H1 (cell line): Measurements from ENCODE around the gene CSF2RB. TPM values are rescaled to one million over a fixed set of nuclear protein-coding genes. Genes with fewer than 3 reads are reported as not detected.

ENCODE experiments used
- CTBP2 ChIP-seq: IDR thresholded peaks from 2 replicates; pipeline ENCODE4 v1.7.0; 2011; ENCODE audit warnings: borderline replicate concordance, mild to moderate bottlenecking, moderate library complexity, mixed read lengths, low read length; ENCODE audit not compliant: insufficient read depth, insufficient read length
- EZH2 ChIP-seq: fragments of 200-600 bp; sonication (generic); IDR thresholded peaks from 2 replicates; pipeline ENCODE4 v1.7.1; 2012; ENCODE audit warnings: low read depth, mild to moderate bottlenecking, moderate library complexity, low read length, inconsistent platforms; ENCODE audit not compliant: severe bottlenecking
- polyA plus RNA-seq, 7 experiments: library from polyadenylated mRNA; depleted of rRNA in 3 of 7; stranded (reverse) in 5 of 7; unstranded in 2 of 7; fragments of >200 nt in 5 of 7; fragments of 200-250 nt in 2 of 7; gene quantifications; 1 replicate in 5 of 7; 2 replicates in 1 of 7; 4 replicates in 1 of 7; pipeline versions ENCODE4 v1.2.1 to v1.2.3, GENCODE V29; 2011 to 2013; ENCODE audit warnings: missing spikeins in 2 of 7, mixed read lengths in 2 of 7
- total RNA-seq: library from RNA; stranded (reverse); fragmentation: NEBNext Ultra II Directional; extraction: Animal tissue kit (Norgen Biotek cat#: 25700); gene quantifications from 2 replicates; pipeline ENCODE4 v1.2.1, GENCODE V29; 2021

Gene CSF2RB
- total and polyA plus RNA-seq, 2 of the 8 experiments (the other 6 are each of a cell fraction or from before 2014, with no cell fraction given): not detected

- TF ChIP-seq EZH2: no peak
- no peak for TF ChIP-seq CTBP2
Measured at GRCh38 chr22:36968249-36968964, 55.0 kb downstream of the CSF2RB start (continued).
